Activated naive CD4-positive, alpha-beta T cell treated with anti-CD3 and anti-CD28 coated beads for 36 hours (primary cell): ENCODE data around the gene CELF2. TPM values are rescaled to one million over a fixed set of nuclear protein-coding genes. Genes with fewer than 3 reads are reported as not detected.

Experiments used
- CTCF ChIA-PET: fragments of 350-600 bp; sonication (Branson Sonifier 250); formaldehyde crosslinking; loops from one replicate; lab custom pipeline; 2021; ENCODE audit warnings: antibody characterized with exemption; lab: Charles Lee
- DNase-seq: peaks from one replicate; pipeline ENCODE4 v3.0.0-alpha.2; 2020
- H3K27ac Mint-ChIP-seq: one replicate; pipeline ENCODE4 v1.8.0; 2021; ENCODE audit warnings: mild to moderate bottlenecking, mixed read lengths
- H3K27me3 Mint-ChIP-seq: one replicate; pipeline ENCODE4 v1.8.0; 2021; ENCODE audit warnings: low read depth, mixed read lengths
- H3K36me3 Mint-ChIP-seq: one replicate; pipeline ENCODE4 v1.8.0; 2021; ENCODE audit warnings: low read depth, mixed read lengths
- H3K4me1 Mint-ChIP-seq: one replicate; pipeline ENCODE4 v1.8.0; 2021; ENCODE audit warnings: low read depth, mixed read lengths
- H3K4me3 Mint-ChIP-seq: one replicate; pipeline ENCODE4 v1.8.0; 2021; ENCODE audit warnings: mild to moderate bottlenecking, moderate library complexity, mixed read lengths
- H3K9me3 Mint-ChIP-seq: one replicate; pipeline ENCODE4 v1.8.0; 2021; ENCODE audit warnings: mixed read lengths
- intact Hi-C: fragments of 100-400 bp; cut with micrococcal nuclease; formaldehyde crosslinking; loops from one replicate; pipeline ENCODE4 v1.15.1; 2023
- total RNA-seq, 2 experiments: library from RNA; stranded (reverse); gene quantifications; one replicate each; pipeline ENCODE4 v1.2.3, GENCODE V29; 2021

Gene CELF2
- total RNA-seq, 2 experiments from 2014 or later: 68.2 to 72.2 TPM

DNA sequence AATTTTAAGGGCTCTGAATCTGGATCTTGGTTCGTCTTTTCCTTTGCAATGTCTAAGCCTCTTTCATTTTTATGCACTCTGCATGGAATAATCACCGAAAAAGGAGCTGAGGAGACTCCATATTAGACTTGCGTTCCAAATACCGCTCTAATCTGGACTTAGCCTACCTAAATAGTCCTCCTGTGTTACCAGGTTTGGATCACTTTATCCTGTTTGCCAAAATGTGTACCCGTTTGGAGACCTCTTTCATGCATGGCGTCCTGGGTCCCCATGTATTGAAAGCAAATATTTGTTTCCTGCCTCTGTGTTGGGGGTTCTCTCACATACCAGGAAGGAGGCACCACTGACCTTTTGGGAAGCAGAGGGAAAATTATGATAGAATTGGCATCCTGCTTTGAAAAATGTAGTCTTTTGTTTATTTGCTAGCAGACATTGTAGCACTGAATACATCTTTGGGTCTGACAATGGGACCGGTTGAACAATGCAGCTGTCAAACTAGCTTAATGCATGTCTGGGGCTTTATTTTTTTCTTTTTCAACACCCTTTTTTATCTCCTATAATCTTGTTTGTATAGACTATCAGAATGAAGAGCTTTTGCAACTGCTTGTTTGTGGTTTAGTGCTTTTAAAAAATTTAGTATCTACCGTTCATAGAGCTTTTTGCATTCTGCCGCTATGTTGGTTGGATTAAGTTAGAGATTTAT lies 11.8 kb upstream of the CELF2 start:
- no peak for DNase-seq
- Mint-ChIP-seq H3K27ac (no peak overlapping the region), H3K9me3 (no peaks in the 10 kb centered on the region), H3K36me3 (no peaks in the 10 kb centered on the region), H3K4me1 (peaks cover 14% of the 10 kb centered on the region), H3K4me3 (no peak overlapping the region), H3K27me3 (peaks cover 33% of the 10 kb centered on the region)
- CTCF ChIA-PET: no interaction called here
- intact Hi-C loops: no loop called here

DNA sequence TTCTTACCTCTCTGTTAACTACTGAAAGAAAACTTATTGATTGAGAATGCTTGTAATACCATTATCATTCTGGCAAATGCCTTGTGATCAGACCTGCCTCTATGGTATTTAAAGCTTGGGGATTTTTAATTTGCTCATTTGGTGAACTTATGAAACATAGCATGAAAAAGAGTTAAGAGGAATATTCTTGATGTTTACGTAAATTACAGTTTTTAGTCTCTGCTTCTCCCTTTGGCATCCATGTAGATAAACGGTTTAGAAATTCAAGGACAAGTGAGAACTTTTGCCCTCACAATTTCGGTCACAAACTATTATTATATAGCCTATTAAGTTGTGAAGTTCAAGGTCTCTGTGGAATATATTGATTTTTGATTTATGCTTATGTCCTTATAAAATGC lies 11.2 kb upstream of the CELF2 start:
- CTCF ChIA-PET: no interaction called here
- H3K4me3 Mint-ChIP-seq: no peak overlapping the region
- no peak for DNase-seq
- no peaks in the 10 kb centered on the region for H3K9me3 Mint-ChIP-seq
- H3K4me1 Mint-ChIP-seq: peaks cover 14% of the 10 kb centered on the region
- H3K27ac Mint-ChIP-seq: no peak overlapping the region
- H3K36me3 Mint-ChIP-seq: no peaks in the 10 kb centered on the region
- H3K27me3 Mint-ChIP-seq: peaks cover 36% of the 10 kb centered on the region
- intact Hi-C loops: no loop called here

- no peak overlapping the region for H3K27ac Mint-ChIP-seq
- intact Hi-C loops: no loop called here
- H3K9me3 Mint-ChIP-seq: no peaks in the 10 kb centered on the region
- no peak for DNase-seq
- CTCF ChIA-PET: no interaction called here
- no peaks in the 10 kb centered on the region for H3K36me3 Mint-ChIP-seq
- H3K4me1 Mint-ChIP-seq: peaks cover 14% of the 10 kb centered on the region
- peaks cover 39% of the 10 kb centered on the region for H3K27me3 Mint-ChIP-seq
- no peak overlapping the region for H3K4me3 Mint-ChIP-seq
Observed at GRCh38 chr10:11007476-11008020, 10.1 kb upstream of the CELF2 start.

DNA sequence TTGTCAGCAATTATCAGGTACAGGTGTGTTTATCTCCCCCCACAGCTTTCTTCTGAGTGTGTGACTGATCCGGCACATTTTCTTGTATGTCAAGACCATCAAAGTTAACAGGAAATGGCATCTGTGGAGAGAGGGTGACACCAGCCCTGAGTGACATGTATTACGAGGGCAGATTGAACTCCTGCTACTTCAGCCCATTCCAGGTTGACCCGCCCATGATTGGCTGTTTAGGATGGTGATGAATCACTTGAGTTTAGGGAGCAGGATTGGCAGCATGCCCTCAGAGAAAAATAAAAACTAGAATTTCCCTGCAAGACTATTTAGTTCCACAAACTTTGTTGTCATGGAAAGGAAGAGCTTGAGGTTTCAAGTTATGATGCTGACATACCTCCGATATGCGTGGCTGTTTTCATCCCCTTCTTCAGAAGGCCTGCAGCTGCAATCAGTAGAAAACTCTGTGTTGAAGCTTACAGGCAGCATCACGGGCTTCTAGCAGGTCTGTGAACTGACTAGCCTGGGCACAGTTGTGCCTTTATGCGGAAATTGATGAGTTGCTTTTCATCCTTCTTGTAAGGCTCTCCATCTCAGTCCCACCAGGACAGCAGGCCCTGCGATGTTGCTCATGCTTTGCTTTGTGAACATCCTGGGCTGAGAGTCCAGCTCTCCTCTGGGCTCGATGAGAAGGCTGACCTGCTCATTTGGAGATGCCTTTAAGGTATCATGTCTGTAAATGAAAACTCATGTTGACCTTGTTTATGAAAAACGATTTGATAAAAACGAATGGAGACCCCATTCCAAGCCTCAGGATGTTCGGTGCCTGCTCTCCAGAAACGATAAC lies 8.0 kb upstream of the CELF2 start:
- Mint-ChIP-seq H3K36me3 (no peaks in the 10 kb centered on the region), H3K27me3 (peaks cover 57% of the 10 kb centered on the region), H3K4me3 (no peak overlapping the region), H3K27ac (no peak overlapping the region), H3K9me3 (no peaks in the 10 kb centered on the region), H3K4me1 (peaks cover 19% of the 10 kb centered on the region)
- intact Hi-C loops: no loop called here
- CTCF ChIA-PET: no interaction called here
- DNase-seq: peak; percentile 34

DNA sequence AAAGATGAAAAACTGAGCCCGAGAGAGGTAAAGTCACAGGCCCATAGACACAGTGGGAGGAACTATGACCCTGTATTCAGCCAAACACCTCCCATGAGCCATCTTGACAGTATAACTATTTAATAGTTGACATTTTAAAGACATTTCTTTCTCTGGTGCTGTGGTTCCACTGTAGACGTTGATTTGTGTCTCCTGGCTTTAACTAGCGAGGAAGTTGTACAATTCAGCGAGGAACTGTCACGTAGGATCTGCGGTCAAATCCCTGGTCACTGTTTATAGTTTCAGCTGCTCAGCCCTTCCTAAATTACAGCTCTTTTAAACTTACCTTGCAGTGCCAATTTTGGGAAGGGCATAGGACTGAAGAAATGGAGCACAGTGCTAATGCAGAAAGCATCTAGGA lies 7.1 kb upstream of the CELF2 start:
- H3K4me3 Mint-ChIP-seq: no peak overlapping the region
- H3K4me1 Mint-ChIP-seq: peaks cover 19% of the 10 kb centered on the region
- H3K36me3 Mint-ChIP-seq: no peaks in the 10 kb centered on the region
- H3K27ac Mint-ChIP-seq: no peak overlapping the region
- H3K9me3 Mint-ChIP-seq: no peaks in the 10 kb centered on the region
- DNase-seq: no peak
- intact Hi-C loops: no loop called here
- CTCF ChIA-PET: no interaction called here
- peaks cover 66% of the 10 kb centered on the region for H3K27me3 Mint-ChIP-seq

GRCh38 chr10:11011436-11011835 lies 6.2 kb upstream of the CELF2 start:
- H3K36me3 Mint-ChIP-seq: no peaks in the 10 kb centered on the region
- H3K27ac Mint-ChIP-seq: no peak overlapping the region
- intact Hi-C loops: no loop called here
- H3K9me3 Mint-ChIP-seq: no peaks in the 10 kb centered on the region
- H3K4me1 Mint-ChIP-seq: peaks cover 19% of the 10 kb centered on the region
- CTCF ChIA-PET: interaction anchor here (0.9 kb wide), 1 partner anchor 188 kb away, joined by 3 read pairs; no protein-coding TSS in a partner anchor
- peaks cover 64% of the 10 kb centered on the region for H3K27me3 Mint-ChIP-seq
- DNase-seq: no peak
- no peak overlapping the region for H3K4me3 Mint-ChIP-seq

DNA sequence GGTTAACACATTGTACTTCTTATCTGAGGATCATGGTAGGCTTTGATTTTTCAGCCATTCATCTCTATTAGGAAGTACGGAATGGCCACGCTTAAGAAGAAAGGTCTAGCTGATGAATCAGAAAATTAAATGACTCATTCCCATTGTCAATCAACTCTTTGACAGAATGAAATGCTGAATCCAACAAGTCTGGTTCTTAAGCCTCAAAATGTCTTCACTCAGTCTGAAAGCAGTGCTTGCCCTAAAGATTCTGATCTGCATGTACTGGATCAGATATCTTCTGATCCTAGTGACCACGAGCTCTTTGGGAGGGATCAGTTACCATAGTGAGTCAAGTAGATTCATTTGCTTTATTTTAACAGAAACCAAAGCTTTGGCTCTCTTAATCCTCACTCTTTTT lies 5.7 kb upstream of the CELF2 start:
- intact Hi-C loops: no loop called here

DNA sequence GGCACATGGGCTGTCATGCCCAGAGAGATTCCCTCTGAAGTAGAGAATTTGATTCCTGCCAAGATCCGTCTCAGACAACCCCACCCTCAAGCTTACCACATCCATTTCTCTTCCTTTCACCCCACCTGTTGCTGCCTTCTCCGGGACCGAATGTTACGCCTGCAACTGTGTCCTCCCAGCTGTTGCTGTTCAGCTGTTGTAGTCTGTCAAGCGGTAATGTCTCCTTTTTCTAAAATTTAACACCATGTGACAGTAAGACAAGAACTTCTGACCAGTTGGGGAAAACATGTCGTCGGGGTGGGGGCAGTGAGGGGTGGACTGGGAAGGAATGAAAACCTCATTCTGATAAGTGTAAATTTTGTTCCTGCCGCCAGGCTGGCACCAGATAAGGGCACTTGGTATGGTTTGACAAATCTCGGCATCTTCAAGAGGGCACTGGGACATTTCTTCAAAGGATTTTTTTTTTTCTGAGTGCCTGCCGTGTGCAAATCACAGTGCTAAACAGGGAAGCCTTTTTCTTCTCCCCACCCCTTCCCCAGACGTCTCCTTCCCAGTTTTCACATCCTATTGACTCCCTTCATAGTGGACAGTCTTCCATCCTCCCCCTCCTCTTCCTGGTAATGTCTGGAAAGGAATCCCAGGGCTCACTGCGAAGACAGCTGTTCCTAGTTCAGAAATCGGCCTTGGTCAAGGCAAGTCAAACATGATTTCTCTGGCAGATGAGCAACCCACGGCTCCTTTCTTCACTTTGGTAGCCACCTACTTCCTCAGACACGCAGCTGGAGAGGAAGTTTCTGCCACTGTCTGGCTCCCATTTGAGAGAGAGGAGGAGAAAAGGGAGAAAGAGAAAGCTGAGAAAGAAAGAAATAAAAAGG lies 5.0 kb upstream of the CELF2 start:
- no peaks in the 10 kb centered on the region for H3K9me3 Mint-ChIP-seq
- H3K36me3 Mint-ChIP-seq: no peaks in the 10 kb centered on the region
- H3K4me3 Mint-ChIP-seq: no peak overlapping the region
- H3K27me3 Mint-ChIP-seq: peaks cover 74% of the 10 kb centered on the region
- H3K27ac Mint-ChIP-seq: no peak overlapping the region
- peaks cover 19% of the 10 kb centered on the region for H3K4me1 Mint-ChIP-seq
- CTCF ChIA-PET: interaction anchor here (0.7 to 0.9 kb wide), 2 partner anchors 189 to 524 kb away, joined by 3 to 4 read pairs; no protein-coding TSS in a partner anchor
- no peak for DNase-seq
- intact Hi-C loops: no loop called here

More for the DNA sequence above, 5.7 kb upstream of the CELF2 start:
- no peak for DNase-seq
- Mint-ChIP-seq H3K9me3 (no peaks in the 10 kb centered on the region), H3K27ac (no peak overlapping the region), H3K36me3 (no peaks in the 10 kb centered on the region), H3K27me3 (peaks cover 70% of the 10 kb centered on the region), H3K4me3 (no peak overlapping the region), H3K4me1 (peaks cover 19% of the 10 kb centered on the region)
- CTCF ChIA-PET: interaction anchor here (0.9 kb wide), 1 partner anchor 188 kb away, joined by 3 read pairs; no protein-coding TSS in a partner anchor

DNA sequence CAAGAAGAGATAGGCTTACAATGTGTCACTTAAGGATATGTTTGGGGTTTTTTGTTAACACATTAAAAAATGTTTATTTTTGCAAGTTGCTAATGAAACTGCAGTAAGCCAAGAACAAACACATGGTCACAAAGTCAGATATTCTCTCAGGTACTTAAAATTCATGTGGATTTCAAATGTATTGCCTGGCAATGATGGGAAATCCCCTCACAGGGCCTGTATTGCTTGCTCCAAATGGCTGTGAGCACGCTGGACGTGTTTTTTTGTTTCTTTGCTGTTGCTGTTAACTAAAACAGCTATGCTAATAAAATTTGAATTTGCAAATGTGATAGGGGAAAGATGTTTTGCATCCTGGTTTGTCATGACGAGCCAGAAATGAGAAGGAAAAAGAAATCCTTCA lies 3.8 kb upstream of the CELF2 start:
- H3K36me3 Mint-ChIP-seq: no peaks in the 10 kb centered on the region
- intact Hi-C loops: no loop called here
- peaks cover 20% of the 10 kb centered on the region for H3K4me1 Mint-ChIP-seq
- CTCF ChIA-PET: no interaction called here
- H3K9me3 Mint-ChIP-seq: no peaks in the 10 kb centered on the region
- no peak for DNase-seq
- no peak overlapping the region for H3K27ac Mint-ChIP-seq
- H3K27me3 Mint-ChIP-seq: peaks cover 68% of the 10 kb centered on the region
- no peak overlapping the region for H3K4me3 Mint-ChIP-seq

GRCh38 chr10:11014671-11015445 lies 2.8 kb upstream of the CELF2 start:
- Mint-ChIP-seq H3K4me3 (no peak overlapping the region), H3K4me1 (peaks cover 13% of the 10 kb centered on the region), H3K27me3 (peaks cover 67% of the 10 kb centered on the region), H3K9me3 (no peaks in the 10 kb centered on the region), H3K27ac (no peak overlapping the region), H3K36me3 (no peaks in the 10 kb centered on the region)
- CTCF ChIA-PET: interaction anchor here (1.6 kb wide), 1 partner anchor 150 kb away, joined by 6 read pairs; no protein-coding TSS in a partner anchor
- intact Hi-C loops: loop anchor here (5.0 kb wide), 2 partner anchors 87 to 132 kb away; no protein-coding TSS in a partner anchor
- DNase-seq: no peak

- Mint-ChIP-seq H3K27me3 (peaks cover 68% of the 10 kb centered on the region), H3K36me3 (no peaks in the 10 kb centered on the region), H3K9me3 (no peaks in the 10 kb centered on the region), H3K4me3 (no peak overlapping the region), H3K4me1 (peaks cover 9% of the 10 kb centered on the region), H3K27ac (no peak overlapping the region)
- intact Hi-C loops: loop anchor here (5.0 kb wide), 2 partner anchors 87 to 132 kb away; no protein-coding TSS in a partner anchor
- CTCF ChIA-PET: interaction anchor here (0.6 to 1.6 kb wide), 2 partner anchors 150 to 366 kb away, joined by 3 to 6 read pairs; no protein-coding TSS in a partner anchor
- DNase-seq: no peak
Observed at GRCh38 chr10:11015446-11015934, 2.2 kb upstream of the CELF2 start.
